ENCODE results near the gene MOB3A.
"Not testable (repeated sequence)": the region's sequence is repeated elsewhere in the genome, so short reads cannot be mapped to it uniquely, and the experiment has no call there.

DNA sequence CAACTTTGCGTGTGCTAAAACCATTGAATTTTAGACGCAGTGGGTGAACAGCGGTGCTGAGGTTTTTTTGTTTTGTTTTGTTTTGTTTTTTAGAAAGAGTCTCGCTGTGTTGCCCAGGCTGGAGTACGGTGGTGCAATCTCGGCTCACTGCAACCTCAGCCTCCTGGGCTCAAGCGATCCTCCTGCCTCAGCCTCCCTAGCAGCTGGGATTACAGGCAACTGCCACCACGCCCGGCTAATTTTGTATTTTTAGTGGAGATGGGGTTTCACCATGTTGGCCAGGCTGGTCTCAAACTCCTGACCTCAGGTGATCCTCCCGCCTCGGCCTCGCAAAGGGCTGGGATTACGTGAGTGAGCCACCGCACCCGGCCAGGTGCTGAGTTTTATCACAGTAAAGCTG lies 61.9 kb downstream of the MOB3A start:
- not testable (repeated sequence) for TF ChIP-seq CTCF, EZH2phosphoT487, EZH2 (IDR thresholded peaks at IDR 0.05)

Data from neural progenitor cell (in vitro differentiated cells).